GM21381 (cell line): ENCODE measurements around the gene NR4A2.
"Not testable (repeated sequence)": the region's sequence is repeated elsewhere in the genome, so short reads cannot be mapped to it uniquely, and the experiment has no call there.

Source experiments
- ATAC-seq: cut with Tn5 transposase; IDR thresholded peaks from one replicate; pipeline ENCODE4 v1.9.1; 2021; ENCODE audit warnings: mild to moderate bottlenecking, moderate library complexity; ENCODE audit not compliant: unreplicated experiment

The NR4A2 gene

DNA sequence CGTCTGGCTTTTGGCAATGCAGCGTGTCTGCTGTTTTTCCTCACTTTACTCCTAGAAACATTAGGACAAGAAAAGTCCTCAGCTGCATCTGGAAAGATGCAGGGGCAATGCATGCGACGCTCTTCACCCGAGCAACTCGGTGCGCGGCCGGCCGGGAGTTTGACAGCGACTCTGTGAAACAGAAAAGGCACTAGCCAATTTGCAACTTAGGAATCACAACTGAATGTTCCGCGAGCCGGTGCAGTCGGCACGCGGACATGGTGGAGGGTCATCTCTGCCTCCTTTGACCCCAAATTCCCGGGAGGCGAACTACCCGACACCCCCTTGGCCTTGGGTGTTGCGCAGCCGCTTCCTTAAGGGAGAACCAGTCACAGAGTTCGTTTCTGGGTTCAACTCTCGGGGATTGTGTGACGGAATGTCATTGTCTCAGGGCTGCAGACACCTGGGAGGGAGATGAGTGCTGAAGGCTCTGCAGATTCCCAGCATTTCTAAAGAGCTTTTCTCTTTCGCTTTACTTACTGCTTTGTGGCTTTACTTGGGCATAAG, 9.8 kb downstream of the NR4A2 start:
- peak; percentile 12 for ATAC-seq

DNA sequence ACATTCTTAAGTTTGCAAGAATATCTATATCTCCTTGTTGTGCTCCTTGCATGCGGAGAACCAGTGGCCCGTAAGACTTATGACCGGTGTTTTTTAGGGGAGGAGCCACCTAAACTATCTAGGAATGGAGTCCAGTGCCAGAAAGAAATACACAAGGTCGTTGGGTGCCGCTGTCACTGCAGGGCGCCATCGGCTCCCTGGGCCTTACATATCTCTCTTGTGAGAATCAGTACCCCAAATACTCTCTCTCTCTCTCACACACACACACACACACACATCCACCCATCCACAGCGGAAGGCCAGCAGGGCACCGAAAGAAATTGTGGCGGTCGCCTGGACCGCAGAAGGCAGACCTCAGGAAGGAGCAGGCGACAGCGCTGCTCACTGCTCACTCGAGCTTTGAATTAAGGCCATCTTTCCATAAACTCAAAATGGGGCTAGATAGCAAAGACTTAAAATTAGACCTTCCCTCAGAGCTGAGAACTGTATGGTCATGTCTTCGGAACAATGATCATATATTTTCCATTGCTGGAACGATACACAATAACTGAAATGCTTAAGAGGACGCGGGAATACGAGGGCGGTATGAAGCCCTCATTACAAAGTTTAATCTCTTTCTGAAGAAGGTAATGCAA, 10.4 kb downstream of the NR4A2 start:
- ATAC-seq = peak; percentile 76

DNA sequence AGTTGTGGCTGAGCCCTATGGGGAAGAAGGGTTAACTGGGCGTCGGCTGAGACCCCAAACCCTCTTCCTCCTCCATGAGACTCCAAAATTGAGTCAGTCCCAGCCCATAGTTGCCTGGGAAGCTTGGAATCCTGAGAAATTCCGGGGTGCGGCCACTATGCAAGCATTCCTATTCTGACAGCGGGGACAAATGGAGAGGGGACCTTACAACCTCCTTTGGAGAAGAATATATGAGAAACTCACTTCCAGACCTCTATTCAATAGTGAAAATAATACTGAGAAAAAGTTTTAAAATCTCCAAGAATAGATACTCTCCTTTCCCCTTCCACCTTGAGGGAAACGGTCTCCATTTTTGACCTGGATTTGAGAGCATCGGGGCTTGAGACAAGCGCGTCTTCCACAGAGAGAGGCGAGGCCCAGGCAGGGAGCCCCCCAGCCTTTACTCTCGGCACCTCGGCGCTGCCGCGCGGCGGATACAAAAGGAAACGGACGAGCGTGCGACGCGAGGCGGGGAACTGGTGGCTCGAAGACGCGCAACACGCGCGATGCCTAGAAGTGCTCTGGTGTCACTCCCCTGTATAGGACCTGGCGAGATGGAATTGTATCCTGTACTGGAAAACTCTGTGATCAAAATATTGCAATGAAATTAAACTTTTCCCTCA, 11.1 kb downstream of the NR4A2 start:
- peak; percentile 35 for ATAC-seq

DNA sequence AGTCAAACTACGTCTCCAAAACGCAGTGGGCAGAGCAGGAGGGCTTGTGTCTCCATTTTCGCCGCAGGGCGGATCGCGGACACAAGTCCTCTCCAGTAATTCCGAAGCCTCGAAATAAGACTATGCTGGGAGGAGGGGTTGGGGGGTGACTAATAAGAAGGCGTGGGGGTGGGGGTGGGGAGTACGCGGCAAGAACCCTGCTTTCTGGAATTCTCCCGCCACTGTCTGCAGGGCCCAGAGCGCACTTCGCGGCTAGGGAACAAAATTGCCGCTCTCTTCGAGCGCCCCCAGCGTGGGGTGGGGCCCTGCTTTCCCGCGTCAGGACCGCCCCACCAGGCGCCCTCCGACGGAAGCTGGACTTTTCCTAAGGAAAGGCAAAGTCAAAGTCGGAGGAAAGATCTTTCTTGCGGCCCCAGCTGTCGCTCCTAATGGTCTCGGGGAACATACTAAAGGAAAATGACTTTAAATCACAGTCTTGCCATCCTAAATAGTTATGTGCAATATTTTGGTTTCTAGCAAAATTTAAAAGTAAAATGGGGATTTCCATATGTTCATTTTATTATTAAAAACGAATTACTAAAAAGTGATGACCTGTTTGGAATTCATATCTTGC, 11.9 kb downstream of the NR4A2 start:
- ATAC-seq = no peak

DNA sequence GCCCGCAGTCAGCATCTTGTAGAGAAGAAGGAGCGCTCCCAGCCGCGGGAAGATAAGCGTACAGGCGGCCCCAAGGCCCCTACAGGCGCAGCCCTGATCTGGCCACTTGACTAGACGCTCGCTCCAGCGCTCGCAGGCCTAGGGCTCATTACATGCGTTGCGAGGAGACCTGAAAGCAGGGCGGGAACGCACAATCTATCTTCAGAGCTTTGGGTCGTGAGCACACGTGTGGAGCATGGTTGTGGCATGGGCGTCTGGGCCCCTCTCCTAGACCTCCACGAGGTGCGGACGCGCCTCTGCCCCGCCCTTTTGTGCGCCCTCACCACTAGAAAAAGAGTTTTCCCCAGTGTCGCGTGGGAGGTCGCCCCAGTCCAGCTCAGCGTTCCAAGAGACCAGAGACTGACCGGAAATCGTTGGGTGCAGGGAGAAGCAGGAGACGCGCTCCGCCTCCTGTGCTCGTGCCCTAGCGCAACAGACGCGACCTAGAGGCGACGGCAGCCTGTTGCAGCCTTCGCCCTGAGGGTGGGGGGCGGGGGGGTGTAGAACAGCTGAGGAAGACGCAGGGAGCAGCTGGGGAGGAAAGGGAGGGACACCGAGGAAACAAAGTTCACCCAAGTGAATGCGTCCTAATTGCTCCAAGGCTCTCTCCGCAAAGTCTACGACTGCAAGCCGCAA, 12.6 kb downstream of the NR4A2 start:
- ATAC-seq = no peak

DNA sequence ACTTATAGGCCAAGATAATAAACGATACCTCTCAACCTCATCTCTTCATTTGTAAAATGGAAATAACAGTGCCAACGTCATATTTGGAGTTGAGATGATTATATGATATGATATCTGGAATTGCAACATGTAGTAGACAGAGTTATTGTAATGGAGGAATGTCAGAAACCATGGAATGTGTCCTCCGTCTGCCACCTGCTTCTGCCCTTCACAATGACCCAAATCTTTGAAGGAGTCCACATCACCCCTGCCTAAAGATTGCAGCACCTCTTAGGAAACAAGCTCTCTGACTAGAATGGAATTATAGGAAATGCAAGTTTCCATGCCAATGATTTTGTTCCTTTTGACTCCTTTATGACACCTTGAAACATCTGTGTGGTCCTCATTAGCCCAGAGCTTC, 14.9 kb downstream of the NR4A2 start:
- ATAC-seq = no peak

DNA sequence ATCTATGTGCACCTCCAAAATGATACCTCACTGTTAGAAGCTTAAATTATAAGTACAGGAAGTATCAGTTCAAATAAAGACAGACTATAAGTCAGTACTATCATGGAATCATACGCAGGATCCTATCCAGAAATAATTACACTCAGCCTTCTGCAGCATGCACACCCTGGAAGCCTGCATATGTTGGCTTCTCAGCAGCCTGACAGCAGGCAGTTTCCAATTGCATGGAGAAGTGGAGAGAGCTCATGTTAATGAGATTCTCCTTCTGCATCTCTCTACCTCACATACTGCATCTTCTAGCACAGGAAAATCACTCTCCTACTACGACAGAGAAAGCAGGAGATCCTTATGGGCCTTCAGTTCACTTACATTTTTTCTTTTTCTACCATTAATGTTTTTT, 20.5 kb downstream of the NR4A2 start:
- no peak for ATAC-seq

DNA sequence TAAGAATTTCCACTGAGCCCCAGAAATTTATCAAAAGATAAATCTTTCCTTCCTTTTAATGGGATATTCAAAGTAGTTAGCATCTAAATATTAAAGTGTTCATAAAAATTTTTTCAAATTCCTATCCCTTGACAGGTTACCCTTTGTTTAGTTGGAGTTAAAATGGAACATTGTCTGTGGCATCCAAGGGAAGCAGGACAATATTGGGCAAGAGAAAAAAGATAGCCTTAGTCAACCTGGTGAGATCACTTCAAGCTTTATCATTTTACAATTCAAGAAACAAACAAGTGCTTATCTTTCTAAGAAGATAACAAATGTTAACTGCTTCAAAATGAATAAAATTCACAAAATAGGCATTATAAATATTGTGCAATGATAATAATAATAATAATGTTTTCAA, 21.7 kb downstream of the NR4A2 start:
- no peak for ATAC-seq

DNA sequence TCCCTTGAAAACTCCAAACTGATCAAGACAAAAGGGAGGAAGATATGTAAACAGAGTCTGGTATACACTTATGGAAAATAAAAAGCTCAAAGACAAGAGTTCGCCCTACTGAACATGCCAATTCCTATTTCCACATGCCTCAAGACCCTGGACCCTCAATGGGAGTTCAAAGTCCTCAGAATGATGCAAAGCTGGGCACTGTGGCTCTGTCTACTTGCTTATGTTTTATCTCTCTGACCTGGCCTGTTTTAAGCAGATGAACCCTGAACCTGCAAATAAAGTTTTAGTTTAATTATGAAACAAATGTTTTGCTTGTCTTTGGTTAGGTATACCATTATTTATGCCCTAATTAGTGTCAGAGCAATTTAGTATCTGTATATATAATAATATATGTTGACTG, 22.6 kb downstream of the NR4A2 start:
- no peak for ATAC-seq

DNA sequence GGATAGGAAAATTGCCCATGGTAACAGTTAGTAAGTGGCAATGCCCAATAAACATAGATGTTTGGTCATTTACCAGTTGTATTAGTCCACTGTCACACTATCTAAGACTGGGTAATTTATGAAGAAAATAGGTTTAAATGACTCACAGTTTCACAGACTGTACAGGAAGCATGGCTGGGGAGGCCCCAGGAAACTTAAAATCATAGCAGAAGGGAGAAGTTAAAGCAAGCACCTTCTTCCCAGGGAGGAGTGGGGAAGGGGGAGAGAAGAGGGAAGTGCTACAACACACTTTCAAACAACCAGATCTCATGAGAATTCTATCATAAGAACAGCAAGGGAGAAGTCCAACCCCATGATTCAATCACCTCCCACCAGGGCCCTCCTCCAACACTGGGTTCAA, 23.4 kb downstream of the NR4A2 start:
- ATAC-seq = no peak

DNA sequence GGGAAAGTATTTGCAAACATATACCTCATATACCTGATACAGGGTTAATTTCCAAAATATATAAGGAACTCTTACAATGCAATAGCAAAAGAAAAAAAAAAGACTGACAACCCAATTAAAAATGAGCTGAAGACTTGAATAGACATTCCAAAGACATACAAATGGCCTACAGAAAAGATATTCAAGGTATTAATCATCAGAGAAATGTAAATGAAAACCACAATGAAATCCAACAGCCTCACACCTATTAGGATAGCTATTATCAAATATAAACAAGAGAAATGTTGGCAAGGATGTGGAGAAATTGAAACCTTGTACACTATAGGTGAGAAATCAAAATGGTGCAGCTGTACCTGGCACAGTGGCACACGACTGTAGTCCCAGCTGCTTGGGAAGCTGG, 25.7 kb downstream of the NR4A2 start:
- no peak for ATAC-seq

DNA sequence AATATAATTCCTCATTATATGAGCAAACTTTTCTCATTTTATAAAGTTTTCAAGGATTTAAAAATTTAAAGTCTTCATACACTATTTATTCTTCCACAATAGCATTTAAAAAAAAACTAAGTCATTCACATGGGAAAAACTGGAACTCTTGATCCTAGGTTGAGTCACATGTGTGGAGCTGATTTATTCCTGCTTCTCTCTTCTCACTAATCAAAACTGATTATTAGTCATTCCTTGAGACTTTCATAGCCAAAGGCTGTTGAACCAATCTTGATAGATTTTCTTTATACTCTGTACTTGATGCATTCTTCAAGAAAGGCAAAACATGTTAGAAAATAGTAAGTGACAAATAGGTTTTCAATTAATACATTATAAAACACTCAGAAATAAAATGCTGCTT, 27.4 kb downstream of the NR4A2 start:
- no peak for ATAC-seq

DNA sequence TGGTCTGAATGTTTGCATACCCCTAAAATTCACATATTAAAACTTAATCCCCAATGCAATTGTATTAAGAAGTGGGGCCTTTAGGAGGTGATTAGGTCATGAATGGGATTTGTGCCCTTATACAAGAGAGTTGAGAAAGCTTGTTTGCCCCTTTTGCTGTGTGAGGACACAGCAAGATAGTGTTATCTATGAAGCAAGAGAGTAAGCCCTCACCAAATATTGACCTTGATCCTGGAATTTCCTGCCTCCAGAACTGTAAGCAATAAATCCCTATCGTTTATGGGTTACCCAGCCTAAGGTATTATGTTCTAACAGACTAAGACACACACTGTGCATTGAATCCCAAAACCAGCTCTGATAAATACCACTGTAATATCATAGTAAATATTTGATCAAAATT, 32.2 kb downstream of the NR4A2 start:
- ATAC-seq = no peak

DNA sequence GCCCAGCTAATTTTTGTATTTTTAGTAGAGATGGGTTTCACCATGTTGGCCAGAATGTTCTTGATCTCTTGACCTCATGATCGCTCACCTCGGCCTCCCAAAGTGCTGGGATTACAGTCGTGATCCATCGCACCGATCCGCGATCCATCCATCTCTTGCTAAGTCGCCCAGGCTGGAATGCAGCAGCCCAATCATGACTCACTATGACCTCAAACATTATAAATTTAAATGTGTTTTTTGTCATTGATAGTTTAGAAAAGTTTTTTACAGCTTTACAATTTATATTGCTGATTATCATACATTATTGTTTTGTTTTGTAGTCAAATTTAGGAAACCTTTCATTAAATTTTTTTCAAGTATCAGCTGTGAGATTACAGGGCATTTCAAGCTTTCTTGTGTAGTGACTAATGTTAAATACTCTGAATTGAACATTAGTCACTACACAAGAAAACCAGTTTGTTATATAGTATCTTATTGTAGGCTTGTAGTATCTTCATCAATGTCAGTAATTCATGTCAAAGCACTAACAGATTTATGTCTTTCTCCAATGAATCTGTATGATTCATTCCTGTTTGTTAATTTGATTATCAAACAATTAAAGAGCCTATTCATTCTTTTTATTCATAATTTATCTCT, 37.5 kb downstream of the NR4A2 start:
- no peak for ATAC-seq

DNA sequence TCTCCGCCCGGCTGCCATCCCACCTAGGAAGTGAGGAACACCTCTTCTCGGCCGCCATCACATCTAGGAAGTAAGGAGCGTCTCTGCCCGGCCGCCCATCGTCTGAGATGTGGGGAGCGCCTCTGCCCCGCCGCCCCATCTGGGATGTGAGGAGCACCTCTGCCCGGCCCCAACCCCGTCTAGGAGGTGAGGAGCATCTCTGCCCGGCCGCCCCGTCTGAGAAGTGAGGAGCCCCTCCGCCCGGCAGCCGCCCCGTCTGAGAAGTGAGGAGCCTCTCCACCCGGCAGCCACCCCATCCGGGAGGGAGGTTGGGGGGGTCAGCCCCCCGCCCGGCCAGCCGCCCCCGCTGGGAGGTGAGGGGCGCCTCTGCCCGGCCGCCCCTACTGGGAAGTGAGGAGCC, 39.1 kb downstream of the NR4A2 start:
- not testable (repeated sequence) for ATAC-seq

DNA sequence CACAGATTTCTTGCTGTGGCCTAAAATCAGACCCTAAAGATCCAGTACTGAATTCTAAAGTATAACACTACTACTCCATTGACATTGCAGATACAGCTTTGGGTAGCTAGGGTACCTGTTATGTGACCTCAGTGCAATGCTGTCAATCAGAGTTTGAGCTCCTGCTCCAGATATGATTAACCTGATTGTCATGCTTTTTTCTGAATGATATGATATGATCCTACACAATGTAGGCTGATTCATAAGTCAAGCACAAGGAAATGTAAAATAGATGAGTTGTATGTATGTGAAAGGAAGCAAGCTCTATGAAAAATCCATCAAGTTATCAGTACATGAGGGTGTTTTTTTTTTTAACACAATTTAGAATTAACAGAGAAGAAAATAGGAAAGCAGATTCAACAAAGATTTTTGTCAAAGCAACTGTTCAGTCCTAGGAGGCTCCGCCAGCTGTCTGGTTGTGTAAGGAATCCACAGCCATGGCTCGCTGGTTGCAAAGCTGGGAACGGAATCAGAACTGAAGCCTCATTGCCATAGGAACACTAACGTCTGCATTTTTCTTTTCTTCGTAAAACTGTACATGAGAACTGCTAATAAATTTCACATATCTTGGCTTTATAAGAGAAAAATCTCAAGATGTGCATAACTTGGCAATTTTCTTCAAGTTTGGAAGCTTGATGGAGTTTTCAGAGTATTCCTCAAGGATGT, 52.9 kb downstream of the NR4A2 start:
- ATAC-seq = no peak
